Stimulated activated CD4-positive, alpha-beta T cell treated with anti-CD3 and anti-CD28 coated beads, Interleukin-12 subunit alpha, Interleukin-12 subunit beta, amount 100 ng/mL, for 4 hours (primary cell): Measurements from ENCODE around the gene PAM.

Experiments
- DNase-seq: peaks from one replicate; pipeline ENCODE4 v3.0.0-alpha.2; 2020

Gene PAM

DNA sequence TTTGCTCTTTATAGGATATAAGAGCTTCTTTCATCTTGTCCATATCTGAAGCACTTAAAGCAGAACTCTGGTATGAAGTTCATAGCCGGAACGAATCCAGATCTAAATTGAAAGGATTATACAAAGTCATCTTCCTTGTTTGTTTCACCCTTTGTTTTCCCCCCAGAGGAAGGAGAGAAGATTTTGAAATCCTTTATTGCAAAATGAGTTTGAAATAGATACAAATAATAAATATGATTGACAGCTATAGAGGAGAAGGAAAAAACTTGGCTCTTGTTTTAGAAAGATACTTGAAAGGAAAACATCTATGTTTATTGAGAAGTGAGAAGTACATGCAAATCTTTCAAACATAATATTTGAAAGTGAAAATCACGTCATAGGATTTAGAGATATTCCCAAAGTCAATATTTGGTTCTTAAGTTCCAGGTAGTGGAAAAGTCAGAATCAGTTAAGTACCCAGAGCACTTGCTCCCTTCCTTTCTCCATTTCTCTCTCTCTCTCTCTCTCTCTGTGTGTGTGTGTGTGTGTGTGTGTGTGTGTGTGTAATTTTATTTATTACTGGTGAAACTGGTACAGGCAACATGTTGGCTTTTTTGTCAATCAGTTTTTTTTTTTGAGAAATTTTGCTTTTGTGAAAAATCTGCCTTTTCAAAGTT, 27.2 kb downstream of the PAM start:
- no peak for DNase-seq

DNA sequence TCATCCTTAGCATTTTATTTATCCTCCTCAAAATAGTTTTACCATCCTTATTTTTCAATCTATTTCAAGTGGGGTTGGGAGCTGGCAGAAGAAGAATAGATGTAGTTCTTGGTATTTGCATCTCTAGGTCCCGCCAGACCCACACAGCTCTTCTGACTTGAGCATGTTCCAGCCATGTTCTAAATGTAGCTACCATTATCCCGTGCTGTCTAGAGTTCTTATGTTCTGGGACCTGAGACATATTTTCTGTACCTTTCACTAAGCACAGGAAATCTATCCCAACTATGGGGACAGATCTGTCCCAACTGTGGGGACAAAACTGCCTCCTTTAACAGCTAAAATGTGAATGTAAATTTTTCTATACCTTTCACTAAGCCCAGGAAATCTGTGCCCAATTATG, 32.0 kb downstream of the PAM start:
- no peak for DNase-seq

DNA sequence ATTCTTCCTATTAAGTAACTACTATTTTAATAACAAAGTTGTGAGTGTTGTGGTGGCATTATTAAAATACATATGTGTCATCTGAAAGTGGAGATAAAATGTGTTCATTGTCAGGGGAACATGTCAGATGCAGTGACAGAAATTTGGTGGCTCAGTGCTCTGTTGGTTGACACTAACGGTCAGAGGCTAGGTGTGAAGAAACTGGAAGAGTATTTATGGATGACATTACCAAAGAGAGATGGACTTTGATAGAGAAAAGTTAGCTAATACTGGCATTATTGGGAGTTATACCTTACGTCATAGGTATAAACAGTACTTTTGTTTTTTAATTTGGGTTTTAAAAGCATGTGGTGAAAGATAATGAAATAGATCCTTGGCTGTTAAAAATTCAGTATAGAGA, 33.7 kb downstream of the PAM start:
- no peak for DNase-seq

DNA sequence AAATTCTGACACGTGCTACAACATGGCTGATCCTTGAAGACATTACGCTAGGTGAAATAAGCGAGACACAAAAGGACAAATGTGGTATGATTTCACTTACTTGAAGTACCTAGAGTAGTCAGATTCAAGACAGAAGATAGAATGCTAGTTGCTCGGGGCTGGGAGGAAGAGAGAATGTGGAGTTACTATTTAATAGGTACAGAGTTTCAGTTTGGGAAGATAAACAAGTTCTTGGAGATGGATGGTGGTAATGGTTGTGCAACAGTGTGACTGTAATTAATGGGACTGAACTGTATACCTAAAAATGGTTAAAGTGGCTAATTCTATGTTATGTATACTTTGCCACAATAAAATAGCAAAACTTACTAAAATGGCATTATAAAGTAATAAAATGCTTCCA, 34.4 kb downstream of the PAM start:
- DNase-seq = no peak

DNA sequence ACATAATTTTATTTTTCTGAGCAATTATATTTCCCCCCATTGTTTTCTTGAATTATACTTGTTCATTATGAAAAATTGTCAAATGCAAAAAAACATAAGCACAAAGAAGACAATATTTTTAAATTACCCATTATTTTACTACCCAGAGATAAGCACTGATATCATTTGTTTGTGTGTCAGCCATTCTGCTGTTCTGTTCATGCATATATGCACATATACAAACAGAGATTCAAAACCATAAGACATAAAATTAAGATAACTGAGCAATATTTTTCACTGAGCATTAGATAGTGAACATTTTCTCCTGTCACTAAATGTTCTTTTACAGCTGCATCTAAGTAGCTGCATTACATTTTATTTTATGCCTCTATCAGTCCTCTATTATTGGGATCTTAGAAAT, 35.6 kb downstream of the PAM start:
- no peak for DNase-seq

DNA sequence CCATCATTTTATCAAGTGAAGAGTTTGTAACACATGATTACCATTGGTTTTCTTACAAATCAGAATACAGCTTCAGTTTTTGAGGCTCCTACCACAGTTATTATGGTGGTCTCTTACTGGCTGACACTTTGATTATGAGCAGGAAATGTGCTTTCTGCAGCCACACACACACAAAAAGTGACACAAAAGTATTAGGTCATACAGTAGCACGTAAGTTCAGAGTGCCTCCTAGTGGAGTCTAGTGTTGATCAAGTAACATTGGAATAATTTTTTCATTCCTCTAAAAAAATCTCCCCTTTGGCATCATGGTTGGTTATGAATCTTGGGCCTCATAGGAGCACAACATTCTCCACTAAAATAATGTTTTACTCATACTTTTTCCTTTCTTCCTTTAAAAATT, 37.6 kb downstream of the PAM start:
- DNase-seq = no peak

DNA sequence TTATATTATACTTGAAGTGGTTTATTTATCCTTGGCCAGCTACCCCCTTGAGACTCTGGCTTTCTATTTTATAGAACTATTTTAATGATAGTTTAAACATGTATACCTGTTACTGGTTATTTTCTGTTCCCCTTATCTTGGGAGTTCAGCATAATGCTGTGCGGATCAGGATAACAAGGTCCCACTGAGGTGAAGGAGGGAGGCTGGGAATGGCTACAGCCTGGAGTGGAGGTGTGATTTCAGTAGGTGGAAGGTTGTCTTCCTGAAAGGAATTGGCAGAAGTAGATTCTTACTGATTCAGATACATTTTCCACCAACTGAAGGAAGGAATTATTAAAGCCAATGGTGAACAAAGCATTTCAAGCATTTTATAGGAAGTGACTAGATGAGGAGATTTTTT, 38.9 kb downstream of the PAM start:
- DNase-seq = no peak

DNA sequence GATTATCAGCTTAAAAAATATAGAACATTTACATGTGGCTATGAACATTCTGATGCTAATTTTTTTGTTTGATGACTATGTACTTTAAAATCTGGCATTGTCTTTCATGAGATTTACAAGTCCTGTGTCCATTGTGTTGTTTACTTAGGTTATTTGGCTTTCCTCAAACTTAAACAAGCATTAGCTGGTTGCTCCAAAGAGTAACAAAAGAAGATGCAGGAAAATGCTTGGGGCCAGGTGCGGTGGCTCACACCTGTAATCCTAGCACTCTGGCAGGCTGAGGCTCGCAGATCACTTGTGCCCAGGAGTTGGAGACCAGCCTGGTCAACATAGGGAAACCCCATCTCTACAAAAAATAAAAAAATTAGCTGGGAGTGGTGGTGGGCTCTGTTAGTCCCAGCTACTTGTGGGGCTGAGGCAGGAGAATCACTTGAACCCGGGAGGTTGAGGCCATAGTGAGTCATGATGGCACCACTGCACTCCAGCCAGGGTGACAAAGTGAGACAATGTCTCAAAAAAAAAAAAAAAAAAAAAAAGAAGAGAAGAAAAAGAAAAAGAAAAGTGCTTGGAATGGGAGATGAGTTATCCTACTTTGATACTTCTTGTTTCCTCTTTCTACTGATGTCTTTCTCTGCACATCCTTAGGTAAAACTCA, 39.7 kb downstream of the PAM start:
- DNase-seq = no peak

DNA sequence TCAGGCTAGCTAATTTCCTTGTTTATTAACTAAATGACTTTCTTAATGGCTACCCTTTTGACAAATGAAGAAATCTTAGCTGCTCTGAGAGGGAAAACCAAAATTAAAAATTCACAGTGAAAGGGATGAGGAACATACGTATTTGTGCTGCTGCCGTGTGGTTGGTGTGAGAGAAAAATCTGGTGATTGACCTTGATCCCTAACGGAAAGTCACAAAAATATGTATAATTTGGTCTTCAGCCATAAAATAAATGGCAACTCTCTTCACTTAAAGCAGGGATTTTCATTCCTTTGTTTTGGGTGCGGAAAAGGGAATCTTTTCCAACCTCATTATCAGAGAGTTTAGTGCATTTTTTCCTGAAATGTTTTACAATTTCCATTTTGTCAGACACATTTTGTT, 40.4 kb downstream of the PAM start:
- no peak for DNase-seq

DNA sequence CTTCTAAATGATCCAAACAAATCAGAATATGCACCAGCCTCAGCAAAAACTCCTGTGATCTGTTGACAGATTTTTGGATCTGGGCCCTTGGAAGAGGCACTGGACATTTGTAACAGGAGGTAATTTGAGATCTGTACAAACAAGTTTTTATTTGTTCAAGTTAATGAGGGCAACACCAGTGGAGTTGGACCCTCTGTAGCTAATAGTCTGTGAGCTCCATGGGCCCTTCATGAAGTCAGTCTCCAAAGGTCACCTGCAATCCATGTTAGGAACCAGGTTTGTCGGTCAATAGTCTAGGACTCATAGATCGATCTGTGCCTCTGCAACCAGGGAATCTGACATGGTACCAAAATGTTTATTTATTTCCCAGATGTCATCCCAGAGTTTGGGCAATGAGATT, 40.9 kb downstream of the PAM start:
- DNase-seq = no peak

DNA sequence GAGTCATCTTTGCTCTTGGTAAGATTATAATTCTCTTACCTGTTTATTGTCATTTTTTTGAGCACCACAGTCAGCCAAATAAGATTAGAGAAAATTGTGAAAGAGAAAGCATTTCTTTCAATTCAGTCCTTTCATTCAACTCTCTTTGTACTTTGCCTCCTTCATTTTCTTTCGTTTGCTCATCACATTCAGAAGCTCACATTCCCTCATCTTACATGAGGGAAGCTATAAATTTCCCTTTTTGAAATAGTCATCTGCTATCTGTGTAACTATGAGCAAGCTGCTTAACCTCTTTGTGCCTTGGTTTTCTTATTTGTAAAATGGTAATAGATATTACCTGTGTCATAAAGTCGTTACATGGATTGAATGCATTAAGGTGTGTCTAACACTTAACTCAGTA, 41.4 kb downstream of the PAM start:
- no peak for DNase-seq

DNA sequence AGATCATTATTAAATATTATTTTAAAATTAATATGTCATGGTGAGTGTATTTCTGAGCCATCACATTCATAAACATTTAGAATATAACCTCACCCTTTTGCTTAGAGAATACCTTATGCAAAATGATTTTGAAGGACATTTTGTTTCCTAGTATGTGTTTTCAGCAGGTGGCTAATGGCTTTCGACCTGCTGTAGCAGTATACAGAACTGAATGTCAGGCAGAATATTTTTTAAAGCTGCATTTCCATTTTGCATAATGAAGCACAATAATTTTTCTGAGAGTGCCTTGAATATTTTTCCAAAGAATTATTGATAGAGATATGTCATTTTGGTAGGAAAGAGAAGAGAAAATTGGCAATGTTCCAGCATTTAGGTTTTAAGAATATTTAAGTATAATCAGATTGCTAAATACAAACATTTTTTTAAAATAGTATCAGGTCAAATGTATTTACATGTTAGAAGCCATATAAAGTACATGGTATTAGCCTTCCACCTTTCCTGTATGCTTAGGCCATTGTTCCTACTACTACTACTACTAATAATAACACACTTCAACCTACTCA, 42.3 kb downstream of the PAM start:
- DNase-seq = no peak

DNA sequence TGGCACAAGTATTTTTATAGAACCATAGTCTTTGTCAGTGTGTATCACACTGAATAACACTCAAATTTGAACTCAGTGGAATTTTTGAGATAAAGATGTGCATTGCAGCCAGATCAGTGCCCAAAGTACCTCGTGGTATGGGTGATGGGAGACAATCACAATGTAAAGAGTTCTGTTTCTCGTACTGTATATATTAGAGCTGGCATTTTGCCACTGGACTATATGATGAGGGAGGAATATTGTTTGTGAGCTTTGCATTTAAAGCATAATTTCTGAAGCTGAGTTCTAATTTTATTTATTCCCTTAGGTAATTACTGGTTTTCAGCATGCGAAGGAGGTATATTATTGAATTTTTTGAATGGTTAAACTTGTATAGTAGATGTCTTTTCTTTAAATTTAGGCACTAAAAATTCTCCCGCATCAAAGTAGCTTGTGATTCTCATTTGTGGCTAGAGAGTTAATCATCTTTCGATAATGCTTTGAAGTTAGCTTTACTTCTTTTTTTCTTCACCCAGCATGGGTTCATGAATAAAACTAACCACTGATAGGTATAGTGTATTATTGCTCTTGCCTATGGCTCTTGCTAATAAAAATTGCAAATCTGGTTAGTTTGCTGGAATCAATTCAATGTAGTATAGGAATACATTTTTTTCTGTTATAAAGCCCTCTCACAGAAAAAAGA, 43.1 kb downstream of the PAM start:
- no peak for DNase-seq

DNA sequence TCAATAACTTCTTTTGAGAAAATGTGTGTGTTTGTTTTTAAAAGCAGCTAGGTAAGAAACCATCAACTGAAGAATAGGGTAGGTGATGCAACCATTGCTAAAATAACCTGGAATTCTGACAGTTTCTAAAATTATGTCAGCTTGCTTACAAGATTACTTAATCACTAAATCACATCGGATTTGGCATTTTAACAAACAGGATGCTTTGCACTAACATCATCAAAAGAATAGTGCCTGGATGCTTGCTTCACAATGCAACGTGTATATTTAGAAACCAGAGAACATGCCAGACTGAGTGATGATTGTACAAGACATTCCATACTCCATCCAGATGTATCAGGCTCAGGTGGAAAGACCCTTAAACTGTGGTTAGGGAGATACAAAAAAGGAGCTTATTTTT, 43.9 kb downstream of the PAM start:
- no peak for DNase-seq

DNA sequence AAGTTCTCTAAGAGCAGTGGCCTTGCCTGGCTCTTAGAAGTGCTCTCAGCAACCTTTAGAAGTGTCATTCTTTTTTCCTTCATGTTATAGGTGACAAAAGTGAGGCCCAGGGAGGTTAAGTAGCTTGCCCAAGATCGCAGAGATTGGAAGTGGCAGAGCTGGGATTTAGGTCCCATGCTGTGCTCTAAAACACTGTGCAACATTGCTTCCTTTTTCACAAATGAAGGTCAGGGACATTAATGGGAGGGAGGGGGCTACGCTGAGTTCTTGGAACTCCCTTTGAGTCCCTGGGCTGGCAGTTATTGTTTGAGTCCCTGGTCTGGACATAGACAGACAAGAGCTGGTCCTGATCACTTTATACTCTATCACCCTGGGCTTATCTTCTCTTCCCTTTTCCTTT, 45.3 kb downstream of the PAM start:
- no peak for DNase-seq

DNA sequence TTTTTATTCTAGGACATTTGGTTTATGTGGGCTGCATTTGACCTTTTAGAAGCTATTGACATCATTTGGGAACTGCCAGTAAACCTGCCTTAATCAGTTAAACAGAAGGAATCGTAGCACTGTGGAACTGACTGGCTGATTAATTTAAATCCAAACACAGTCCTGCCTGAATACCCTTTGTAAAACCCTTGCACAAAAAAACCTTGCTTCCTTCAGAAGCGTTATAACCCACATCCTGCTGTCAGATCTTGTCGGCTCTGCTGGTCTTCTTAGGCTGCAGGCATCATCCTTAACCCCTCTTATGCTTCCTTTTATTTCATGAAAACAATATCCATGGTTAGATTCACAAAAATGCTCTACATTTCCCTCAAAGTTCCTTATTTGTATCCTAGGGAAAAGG, 46.3 kb downstream of the PAM start:
- no peak for DNase-seq

DNA sequence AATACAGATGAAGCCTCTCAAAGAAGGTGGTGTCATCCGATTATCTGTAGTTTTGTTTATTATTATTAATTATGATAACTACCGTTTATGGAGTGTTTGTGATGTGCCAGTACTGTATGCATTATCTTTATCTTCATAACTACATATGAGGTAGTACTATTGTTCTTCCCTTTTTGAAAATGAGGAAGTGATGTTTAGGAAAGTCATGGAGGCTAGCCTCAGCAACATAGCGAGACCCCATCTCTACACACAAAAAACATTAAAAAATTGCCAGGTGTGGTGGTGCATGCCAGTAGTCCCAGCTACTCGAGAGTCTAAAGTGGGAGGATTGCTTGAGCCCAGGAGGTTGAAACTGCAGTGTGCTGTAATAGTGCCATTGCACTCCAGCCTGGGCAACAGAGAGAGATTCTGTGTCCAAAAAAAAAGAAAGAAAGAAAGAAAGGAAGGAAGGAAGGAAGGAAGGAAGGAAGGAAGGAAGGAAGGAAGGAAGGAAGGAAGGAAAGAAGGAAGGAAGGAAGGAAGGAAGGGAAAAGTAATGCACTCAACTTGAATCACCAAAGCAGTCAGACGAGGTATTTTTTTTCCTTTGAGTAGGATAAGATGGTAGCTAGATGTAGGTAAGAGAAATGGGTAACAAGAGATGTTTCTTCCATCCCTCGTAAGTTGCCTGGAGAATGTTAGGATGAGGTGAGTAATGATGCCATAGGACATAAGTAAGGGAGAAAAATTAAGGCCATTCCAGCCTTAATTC, 47.8 kb downstream of the PAM start:
- no peak for DNase-seq

DNA sequence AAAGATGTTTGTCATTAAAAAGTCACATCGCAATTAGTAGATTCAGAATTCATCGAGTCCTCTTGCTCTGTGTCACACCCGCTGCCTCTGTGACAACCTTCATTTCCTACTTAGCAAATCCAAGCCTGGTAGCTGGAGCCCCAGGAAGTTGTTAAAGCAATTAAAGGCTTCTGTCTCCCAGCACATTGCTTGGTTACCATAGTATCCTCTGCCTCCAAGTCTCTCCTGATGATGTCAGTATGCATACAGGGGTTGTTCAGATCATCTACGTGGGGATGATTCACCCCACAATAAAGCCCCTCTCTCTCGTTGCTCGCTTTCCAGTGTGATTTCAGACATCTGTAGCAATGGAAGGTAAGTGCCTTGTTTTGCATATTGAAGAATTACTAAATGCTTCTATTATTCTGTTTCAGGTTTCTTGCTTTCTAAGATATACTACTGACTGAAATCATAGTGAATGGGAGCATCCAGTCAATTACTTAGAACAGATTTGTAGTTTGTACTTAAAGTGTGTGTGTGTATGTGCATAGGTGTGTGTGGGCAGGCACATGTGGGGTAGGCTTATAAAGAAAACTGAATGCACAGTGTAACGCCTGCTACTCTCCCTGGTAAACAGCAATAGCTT, 52.9 kb downstream of the PAM start:
- no peak for DNase-seq

DNA sequence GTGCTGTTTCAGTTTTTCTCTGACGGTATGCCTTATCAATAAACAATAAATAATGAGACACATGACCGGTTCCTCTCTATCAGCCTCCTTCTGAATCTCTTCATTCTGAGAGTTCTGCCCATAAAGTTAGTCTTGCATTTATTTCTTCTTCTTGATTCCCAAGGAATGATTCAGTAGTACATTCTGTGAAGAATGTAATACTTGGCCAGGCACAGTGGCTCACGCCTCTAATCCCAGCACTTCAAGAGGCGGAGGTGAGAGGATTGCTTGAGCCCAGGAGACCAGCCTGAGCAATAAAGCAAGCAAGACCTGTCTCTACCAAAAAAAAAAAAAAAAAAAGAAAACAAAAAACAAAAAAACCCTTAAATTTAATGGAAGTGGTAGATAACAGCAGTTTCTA, 53.9 kb downstream of the PAM start:
- no peak for DNase-seq

DNA sequence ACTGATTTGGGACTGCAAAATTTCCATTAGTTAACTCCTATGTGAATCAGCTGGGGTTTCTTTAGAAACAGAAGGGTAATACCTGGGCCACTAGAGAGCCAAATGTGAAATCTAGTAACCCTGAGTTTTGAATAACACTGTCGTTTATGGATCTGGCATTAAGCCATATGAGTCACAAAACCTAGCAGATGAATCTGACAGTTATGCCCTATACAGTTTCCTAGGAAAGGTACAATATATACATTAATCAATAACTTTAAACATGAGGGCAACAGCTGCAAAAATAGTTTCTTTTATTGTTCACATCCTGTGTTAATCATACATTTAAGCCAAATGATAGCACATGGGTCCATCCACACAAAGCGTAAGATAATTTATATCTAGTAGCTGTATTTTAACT, 56.9 kb downstream of the PAM start:
- DNase-seq = no peak

DNA sequence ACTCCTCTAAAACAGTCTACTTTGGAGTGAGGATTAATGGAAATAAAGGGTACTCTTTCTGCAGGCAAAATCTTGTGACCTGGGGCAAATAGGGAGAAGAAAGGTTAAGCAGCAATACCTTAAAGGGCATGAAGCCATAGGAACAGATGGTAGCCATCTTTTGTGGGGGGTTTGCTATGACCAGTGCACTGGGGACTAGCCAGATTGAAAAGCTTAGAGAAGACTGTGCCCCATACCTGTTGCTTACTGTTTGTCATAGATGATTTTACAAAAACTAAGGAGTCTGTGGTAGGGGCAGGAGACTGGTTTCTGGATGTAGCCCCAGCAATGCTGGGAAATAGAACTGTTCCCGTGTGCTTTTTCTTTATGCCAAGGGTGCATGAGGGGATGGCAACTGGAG, 58.6 kb downstream of the PAM start:
- DNase-seq = no peak

DNA sequence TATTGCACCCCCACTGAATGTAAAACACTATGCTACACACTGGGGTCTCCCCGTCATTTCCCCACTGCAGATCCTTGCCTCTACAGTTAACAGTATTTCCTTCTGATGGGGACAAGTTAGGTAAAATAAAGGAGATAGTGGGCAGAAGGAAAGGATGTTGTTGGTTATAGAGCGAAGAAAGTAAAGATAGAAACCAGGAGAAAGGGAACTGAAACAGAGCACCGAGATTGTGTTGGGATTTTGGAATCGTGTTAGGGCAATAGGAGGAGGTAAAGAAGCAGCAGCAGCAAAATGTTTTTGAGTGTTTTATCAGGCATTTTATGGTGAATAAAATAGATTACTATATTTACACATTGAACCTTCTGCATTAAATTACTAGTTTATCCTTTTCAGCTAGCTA, 60.0 kb downstream of the PAM start:
- DNase-seq = no peak
